SU-DHL-6 (cell line): ENCODE results near the gene ALX4.

Experiments
- H2AFZ ChIP-seq: fragments of 200-600 bp; sonication (generic); 2 replicates; pipeline ENCODE4 v1.6.1; 2014; ENCODE audit warnings: low read depth, mild to moderate bottlenecking, moderate library complexity, mixed read lengths, antibody characterized with exemption, low read length; ENCODE audit not compliant: severe bottlenecking
- H3F3A ChIP-seq: fragments of 200-600 bp; shearing (Covaris generic); 2 replicates; pipeline ENCODE4 v1.6.0; 2016; ENCODE audit warnings: antibody characterized with exemption, mild to moderate bottlenecking; ENCODE audit not compliant: insufficient read depth
- H3K27ac ChIP-seq: fragments of 200-600 bp; sonication (generic); 2 replicates; pipeline ENCODE4 v1.5.1; 2016; ENCODE audit warnings: low read depth, mild to moderate bottlenecking, low read length, moderate library complexity, mixed read lengths
- H3K27me3 ChIP-seq: fragments of 200-600 bp; sonication (generic), shearing (Covaris generic); 2 replicates; pipeline ENCODE4 v1.6.0; 2014; ENCODE audit warnings: mild to moderate bottlenecking, low read length
- H3K36me3 ChIP-seq: fragments of 200-600 bp; sonication (generic); 2 replicates; pipeline ENCODE4 v1.6.1; 2014; ENCODE audit warnings: mild to moderate bottlenecking, low read length, mixed read lengths
- H3K4me2 ChIP-seq: fragments of 300-600, 200-600 bp; shearing (Covaris generic), sonication (generic); 2 replicates; pipeline ENCODE4 v1.6.0; 2014; ENCODE audit warnings: low read length, low read depth, mild to moderate bottlenecking; ENCODE audit not compliant: poor library complexity, severe bottlenecking
- H3K4me3 ChIP-seq: fragments of 200-600 bp; sonication (generic); 2 replicates; pipeline ENCODE4 v1.5.1; 2014; ENCODE audit warnings: antibody characterized with exemption, low read length, mild to moderate bottlenecking, mixed read lengths; ENCODE audit not compliant: insufficient read depth, poor library complexity, severe bottlenecking
- H3K79me2 ChIP-seq: fragments of 200-600 bp; sonication (generic); 2 replicates; pipeline ENCODE4 v1.6.1; 2014; ENCODE audit warnings: mild to moderate bottlenecking, low read length, moderate library complexity; ENCODE audit not compliant: insufficient read depth
- H3K9ac ChIP-seq: fragments of 200-600 bp; sonication (generic); 2 replicates; pipeline ENCODE4 v1.7.0; 2014; ENCODE audit warnings: mild to moderate bottlenecking, low read length
- H3K9me2 ChIP-seq: fragments of 200-600 bp; sonication (generic); replicated peaks from 2 replicates; pipeline ENCODE4 v1.6.1; 2014; ENCODE audit warnings: low read length; ENCODE audit not compliant: insufficient read depth
- H3K9me3 ChIP-seq: fragments of 200-600 bp; sonication (generic); 2 replicates; pipeline ENCODE4 v1.6.1; 2014; ENCODE audit warnings: low read length, mixed read lengths; ENCODE audit not compliant: insufficient read depth
- H4K20me1 ChIP-seq: fragments of 200-600 bp; sonication (generic); 2 replicates; pipeline ENCODE4 v1.6.1; 2014; ENCODE audit warnings: low read depth, mild to moderate bottlenecking, antibody characterized with exemption, low read length, moderate library complexity, mixed read lengths
- CTCF ChIP-seq: fragments of 200-600 bp; sonication (generic); IDR thresholded peaks from one replicate; pipeline ENCODE4 v1.5.1; 2017; ENCODE audit warnings: antibody characterized with exemption, mild to moderate bottlenecking, low read length, moderate library complexity; ENCODE audit not compliant: insufficient read depth, poor library complexity, severe bottlenecking
- EZH2phosphoT487 ChIP-seq: fragments of 200-600 bp; sonication (generic), shearing (Covaris generic); conservative IDR thresholded peaks from 2 replicates; pipeline ENCODE4 v1.6.1; 2018; ENCODE audit warnings: mild to moderate bottlenecking, antibody characterized with exemption, low read length, moderate library complexity, mixed read lengths

ALX4 gene

GRCh38 chr11:44304091-44305025 lies 5.6 kb downstream of the ALX4 start:
- Histone ChIP-seq H3K9me2 (no peaks in the 10 kb centered on the region), H3K36me3 (no peaks in the 10 kb centered on the region), H3K27ac (no peak overlapping the region), H3F3A (no peaks in the 10 kb centered on the region), H3K9me3 (no peaks in the 10 kb centered on the region), H3K79me2 (no peaks in the 10 kb centered on the region), H3K9ac (no peak overlapping the region), H3K4me2 (no peak overlapping the region), H4K20me1 (no peaks in the 10 kb centered on the region), H3K4me3 (no peak overlapping the region), H3K27me3 (no peaks in the 10 kb centered on the region), H2AFZ (no peak overlapping the region)
- TF ChIP-seq EZH2phosphoT487, result no peak
- TF ChIP-seq CTCF, result no peak

GRCh38 chr11:44303401-44303938 lies 6.5 kb downstream of the ALX4 start:
- H3K36me3 ChIP-seq, result no peaks in the 10 kb centered on the region
- H3K27me3 ChIP-seq, result no peaks in the 10 kb centered on the region
- no peak overlapping the region for H3K27ac ChIP-seq
- no peaks in the 10 kb centered on the region for H3K79me2 ChIP-seq
- no peak for TF ChIP-seq EZH2phosphoT487
- no peak for TF ChIP-seq CTCF
- no peak overlapping the region for H2AFZ ChIP-seq
- H3K9me2 ChIP-seq, result no peaks in the 10 kb centered on the region
- no peaks in the 10 kb centered on the region for H3K9me3 ChIP-seq
- no peaks in the 10 kb centered on the region for H3F3A ChIP-seq
- no peaks in the 10 kb centered on the region for H4K20me1 ChIP-seq
- H3K4me3 ChIP-seq, result no peak overlapping the region
- no peak overlapping the region for H3K4me2 ChIP-seq
- no peak overlapping the region for H3K9ac ChIP-seq

- Histone ChIP-seq H4K20me1 (no peaks in the 10 kb centered on the region), H3K4me3 (no peak overlapping the region), H3K27ac (no peak overlapping the region), H2AFZ (no peak overlapping the region), H3F3A (no peaks in the 10 kb centered on the region), H3K9me2 (no peaks in the 10 kb centered on the region), H3K36me3 (no peaks in the 10 kb centered on the region), H3K9ac (no peak overlapping the region), H3K4me2 (no peak overlapping the region), H3K27me3 (no peaks in the 10 kb centered on the region), H3K9me3 (no peaks in the 10 kb centered on the region), H3K79me2 (no peaks in the 10 kb centered on the region)
- TF ChIP-seq CTCF, result no peak
- no peak for TF ChIP-seq EZH2phosphoT487
Observed at GRCh38 chr11:44301564-44302271, 8.2 kb downstream of the ALX4 start.
